ENCODE data around the gene POFUT2.

POFUT2 gene

DNA sequence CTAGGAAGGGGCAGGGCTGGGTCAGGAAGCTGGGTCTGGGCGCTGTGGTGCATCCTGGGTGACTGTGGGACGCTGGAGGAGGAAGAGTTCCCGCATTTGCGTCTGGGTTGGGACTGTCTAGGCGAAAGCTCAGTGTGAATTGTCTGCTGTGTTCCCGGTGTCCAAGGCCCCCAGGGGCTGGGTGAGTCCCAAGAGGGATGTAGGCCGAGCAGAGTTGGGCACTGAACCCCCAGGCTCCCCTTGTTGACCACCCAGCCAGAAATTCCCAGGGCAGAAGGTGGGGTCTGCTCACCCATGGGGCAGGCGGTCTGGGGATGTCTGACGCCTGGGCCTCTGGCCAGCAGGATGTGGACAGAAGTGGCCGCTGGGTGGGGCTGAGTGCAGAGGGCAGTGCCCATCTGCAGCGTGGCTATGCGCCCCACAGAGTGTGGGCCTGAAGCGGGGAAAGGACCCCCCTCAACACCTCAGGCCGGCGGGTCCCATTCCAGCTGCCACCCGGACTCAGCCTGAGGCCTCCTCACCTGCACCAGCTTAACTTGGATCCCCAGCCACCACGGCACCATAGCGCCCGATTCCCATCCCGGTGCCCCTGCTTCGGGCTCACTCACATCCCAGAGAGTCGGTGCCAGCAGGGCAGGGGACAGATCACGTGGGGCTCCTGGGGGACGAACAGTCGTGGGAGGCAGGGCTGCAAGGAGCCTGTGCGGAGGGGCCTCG lies 37.0 kb upstream of the POFUT2 start:
- peaks cover 2% of the 10 kb centered on the region for H3K79me2 ChIP-seq (ENCODE audit: control insufficient read depth, insufficient read depth, low read length, poor library complexity)
- peaks cover 1% of the 10 kb centered on the region for H3K9me3 ChIP-seq (ENCODE audit: insufficient read depth, low read depth, low read length)
- no peak overlapping the region for H3K27ac ChIP-seq (ENCODE audit: low read depth, low read length)
- no peak overlapping the region for H3K14ac ChIP-seq (ENCODE audit: low read length)
- H3K4me1 ChIP-seq (ENCODE audit: control insufficient read depth in 1 of 2, insufficient read depth in 2 of 2, low read length in 2 of 2) = peaks cover 24 to 28% of the 10 kb centered on the region in 2 experiments
- H2BK120ac ChIP-seq (ENCODE audit: insufficient read depth, low read length, poor library complexity) = no peak overlapping the region
- no peak overlapping the region for H2AK5ac ChIP-seq (ENCODE audit: low read length)
- no peak overlapping the region for H4K12ac ChIP-seq (ENCODE audit: low read depth, low read length)
- no peak for DNase-seq
- peaks cover 34% of the 10 kb centered on the region for H3K79me1 ChIP-seq (ENCODE audit: low read length)
- no peak overlapping the region for H3K18ac ChIP-seq (ENCODE audit: low read length)
- H3K4ac ChIP-seq (ENCODE audit: low read depth, low read length) = no peak overlapping the region
- no peak overlapping the region for H3K9ac ChIP-seq (ENCODE audit: low read length)
- H3K27me3 ChIP-seq (ENCODE audit: insufficient read depth, low read length) = no peaks in the 10 kb centered on the region
- no CpG with 5 or more reads among the region's 27 CpGs for WGBS (ENCODE audit: extremely low coverage, insufficient coverage, insufficient read length)
- no peak overlapping the region for H4K91ac ChIP-seq (ENCODE audit: low read depth, low read length)
- no peak overlapping the region for H3K4me3 ChIP-seq (ENCODE audit: low read depth, low read length)
- H2BK5ac ChIP-seq (ENCODE audit: low read depth, low read length, poor library complexity) = no peak overlapping the region
- H3K4me2 ChIP-seq (ENCODE audit: low read length) = no peak overlapping the region
- no peak overlapping the region for H2BK12ac ChIP-seq (ENCODE audit: low read length)
- H3K23ac ChIP-seq (ENCODE audit: low read length) = no peak overlapping the region
- no peak overlapping the region for H2AFZ ChIP-seq (ENCODE audit: insufficient read depth, low read length, poor library complexity)
- no peaks in the 10 kb centered on the region for H3K36me3 ChIP-seq (ENCODE audit: control insufficient read depth in 1 of 2, insufficient read depth in 2 of 2, low read length in 2 of 2)
- H4K8ac ChIP-seq (ENCODE audit: low read depth, low read length) = no peak overlapping the region

DNA sequence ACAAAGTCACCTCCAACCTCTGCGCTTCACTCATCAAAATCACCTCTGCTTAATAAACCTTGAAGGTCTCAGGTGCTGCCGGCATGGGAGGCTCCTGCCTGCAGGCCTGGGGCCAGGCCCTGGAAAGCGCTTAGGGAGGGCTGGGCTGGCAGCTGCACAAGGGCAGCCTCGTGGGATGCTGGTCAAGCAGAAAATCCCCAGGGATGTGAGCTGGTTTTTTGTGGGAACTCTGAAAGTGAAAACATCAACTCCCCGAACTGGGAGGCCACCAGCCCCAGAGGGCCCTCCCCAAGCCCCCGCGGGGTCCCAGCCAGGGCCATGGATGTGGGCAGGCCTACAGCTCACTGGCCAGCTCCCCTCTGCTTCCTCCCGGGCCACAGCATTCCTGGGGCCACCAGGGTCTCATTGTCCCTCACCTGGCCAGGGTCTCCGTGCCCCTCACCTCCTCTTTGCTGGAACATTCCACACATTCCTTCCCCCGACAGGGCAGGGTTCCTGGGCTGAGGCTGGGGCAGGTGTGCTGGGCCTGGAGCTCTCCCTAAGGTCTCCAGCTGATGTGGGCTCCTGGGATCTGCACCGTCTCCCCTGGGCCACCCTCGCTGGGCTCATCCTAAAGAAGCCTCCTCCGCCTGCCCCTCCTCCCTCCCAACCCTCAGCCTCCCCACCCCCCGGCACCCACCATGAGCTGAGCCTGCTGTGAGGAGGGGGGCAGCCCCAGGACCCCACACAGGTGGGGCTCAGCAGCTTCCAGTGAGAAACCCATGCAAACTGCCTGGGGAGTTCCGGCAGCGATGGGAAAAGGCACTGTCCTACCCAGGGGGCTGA lies 36.0 kb upstream of the POFUT2 start:
- Histone ChIP-seq H2BK120ac (ENCODE audit: insufficient read depth, low read length, poor library complexity) (peak overlapping the region; percentile 79), H3K4me3 (ENCODE audit: low read depth, low read length) (no peak overlapping the region), H3K27me3 (ENCODE audit: insufficient read depth, low read length) (no peaks in the 10 kb centered on the region), H3K79me1 (ENCODE audit: low read length) (peaks cover 30% of the 10 kb centered on the region), H3K36me3 (ENCODE audit: control insufficient read depth in 1 of 2, insufficient read depth in 2 of 2, low read length in 2 of 2) (no peaks in the 10 kb centered on the region), H3K18ac (ENCODE audit: low read length) (peak overlapping the region; percentile 48), H2AFZ (ENCODE audit: insufficient read depth, low read length, poor library complexity) (no peak overlapping the region), H2AK5ac (ENCODE audit: low read length) (peak overlapping the region; percentile 49), H3K4me2 (ENCODE audit: low read length) (no peak overlapping the region), H2BK12ac (ENCODE audit: low read length) (peak overlapping the region; percentile 62), H3K9me3 (ENCODE audit: insufficient read depth, low read depth, low read length) (peaks cover 1% of the 10 kb centered on the region), H3K27ac (ENCODE audit: low read depth, low read length) (no peak overlapping the region), H3K9ac (ENCODE audit: low read length) (no peak overlapping the region), H3K79me2 (ENCODE audit: control insufficient read depth, insufficient read depth, low read length, poor library complexity) (peaks cover 2% of the 10 kb centered on the region), H4K12ac (ENCODE audit: low read depth, low read length) (no peak overlapping the region), H4K8ac (ENCODE audit: low read depth, low read length) (no peak overlapping the region), H3K4ac (ENCODE audit: low read depth, low read length) (peak overlapping the region; percentile 10), H3K4me1 (ENCODE audit: control insufficient read depth in 1 of 2, insufficient read depth in 2 of 2, low read length in 2 of 2) (peaks cover 23 to 29% of the 10 kb centered on the region in 2 experiments), H3K23ac (ENCODE audit: low read length) (no peak overlapping the region), H3K14ac (ENCODE audit: low read length) (peak overlapping the region; percentile 64), H2BK5ac (ENCODE audit: low read depth, low read length, poor library complexity) (peak overlapping the region; percentile 10), H4K91ac (ENCODE audit: low read depth, low read length) (peak overlapping the region; percentile 53)
- WGBS (ENCODE audit: extremely low coverage, insufficient coverage, insufficient read length) = no CpG with 5 or more reads among the region's 16 CpGs
- DNase-seq = no peak

DNA sequence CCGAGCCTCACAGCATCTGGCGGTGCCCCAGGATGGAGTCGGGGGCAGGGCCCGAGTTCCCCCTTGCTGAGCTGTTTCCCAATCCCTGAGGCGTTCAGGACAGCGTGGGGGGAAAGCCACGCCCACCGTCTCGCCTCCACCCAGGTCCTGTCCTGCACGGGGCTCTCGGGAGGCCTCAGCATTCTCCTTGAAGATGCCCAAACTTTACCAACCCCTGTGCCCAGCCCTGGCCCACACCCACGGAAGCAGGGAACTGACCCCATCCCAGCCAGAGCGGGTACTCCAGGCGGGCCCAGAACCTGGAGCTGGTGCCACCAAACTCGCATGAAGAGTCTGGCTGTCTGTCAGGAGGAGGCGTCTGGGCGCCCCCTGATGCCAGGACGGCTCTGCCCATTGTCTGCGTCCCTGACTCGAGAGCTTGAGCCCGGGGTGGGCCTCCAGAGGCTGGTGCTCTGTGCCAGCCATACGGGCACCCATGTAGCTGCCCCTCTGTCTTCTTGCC lies 35.3 kb upstream of the POFUT2 start:
- H3K79me2 ChIP-seq (ENCODE audit: control insufficient read depth, insufficient read depth, low read length, poor library complexity) = peaks cover 3% of the 10 kb centered on the region
- peak overlapping the region; percentile 35 for H3K14ac ChIP-seq (ENCODE audit: low read length)
- no peak overlapping the region for H3K18ac ChIP-seq (ENCODE audit: low read length)
- WGBS (ENCODE audit: extremely low coverage, insufficient coverage, insufficient read length) = no CpG with 5 or more reads among the region's 22 CpGs
- peaks cover 1% of the 10 kb centered on the region for H3K9me3 ChIP-seq (ENCODE audit: insufficient read depth, low read depth, low read length)
- no peak overlapping the region for H3K27ac ChIP-seq (ENCODE audit: low read depth, low read length)
- no peak overlapping the region for H4K12ac ChIP-seq (ENCODE audit: low read depth, low read length)
- H2BK5ac ChIP-seq (ENCODE audit: low read depth, low read length, poor library complexity) = no peak overlapping the region
- no peak overlapping the region for H3K9ac ChIP-seq (ENCODE audit: low read length)
- peak overlapping the region; percentile 5 for H2BK12ac ChIP-seq (ENCODE audit: low read length)
- no peak overlapping the region for H3K23ac ChIP-seq (ENCODE audit: low read length)
- H3K36me3 ChIP-seq (ENCODE audit: control insufficient read depth in 1 of 2, insufficient read depth in 2 of 2, low read length in 2 of 2) = no peaks in the 10 kb centered on the region
- peak overlapping the region; percentile 79 for H2BK120ac ChIP-seq (ENCODE audit: insufficient read depth, low read length, poor library complexity)
- H3K4me1 ChIP-seq (ENCODE audit: control insufficient read depth in 1 of 2, insufficient read depth in 2 of 2, low read length in 2 of 2) = peaks cover 29 to 36% of the 10 kb centered on the region in 2 experiments
- no peak overlapping the region for H3K4me2 ChIP-seq (ENCODE audit: low read length)
- no peak overlapping the region for H4K8ac ChIP-seq (ENCODE audit: low read depth, low read length)
- H3K4ac ChIP-seq (ENCODE audit: low read depth, low read length) = peak overlapping the region; percentile 10
- H2AK5ac ChIP-seq (ENCODE audit: low read length) = peak overlapping the region; percentile 22
- H2AFZ ChIP-seq (ENCODE audit: insufficient read depth, low read length, poor library complexity) = no peak overlapping the region
- H3K4me3 ChIP-seq (ENCODE audit: low read depth, low read length) = no peak overlapping the region
- no peaks in the 10 kb centered on the region for H3K27me3 ChIP-seq (ENCODE audit: insufficient read depth, low read length)
- H4K91ac ChIP-seq (ENCODE audit: low read depth, low read length) = peak overlapping the region; percentile 22
- no peak for DNase-seq
- peaks cover 35% of the 10 kb centered on the region for H3K79me1 ChIP-seq (ENCODE audit: low read length)

DNA sequence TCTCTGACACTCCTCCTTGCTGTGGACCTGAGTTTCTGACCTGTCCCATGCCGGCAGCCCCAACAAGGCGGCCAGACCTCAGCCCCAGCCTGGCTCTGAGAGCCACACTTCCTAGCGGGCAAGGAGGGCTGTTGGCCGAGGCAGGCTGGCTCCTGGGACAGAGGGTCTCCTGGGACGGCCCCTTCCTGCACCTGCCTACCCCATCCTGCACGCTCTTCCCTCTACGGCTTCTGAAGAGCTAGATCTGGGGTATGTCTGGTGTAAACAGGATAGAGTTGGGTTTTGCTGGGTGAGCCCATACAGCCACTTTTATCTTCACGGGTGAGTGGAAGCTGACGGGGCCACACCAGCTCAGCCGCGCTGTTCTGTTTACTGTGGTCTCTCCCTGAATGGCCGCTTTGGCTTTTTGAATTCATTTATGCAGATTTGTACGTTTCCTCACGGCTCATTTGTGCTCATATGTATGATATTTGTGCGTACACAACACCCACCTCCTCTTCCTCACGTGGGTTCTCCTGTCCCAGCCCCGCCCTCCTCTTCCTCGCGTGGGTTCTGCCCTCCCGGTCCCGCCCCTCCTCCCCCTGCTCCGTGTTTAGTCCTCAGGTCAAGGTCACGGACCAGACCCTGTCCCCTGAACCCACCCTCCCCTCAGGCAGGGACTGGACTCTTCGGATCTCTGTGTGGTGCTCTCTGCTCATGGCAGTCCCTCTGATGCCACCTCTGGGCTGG lies 34.7 kb upstream of the POFUT2 start:
- Histone ChIP-seq H3K4me3 (ENCODE audit: low read depth, low read length) (no peak overlapping the region), H2BK5ac (ENCODE audit: low read depth, low read length, poor library complexity) (no peak overlapping the region), H3K4me1 (ENCODE audit: control insufficient read depth in 1 of 2, insufficient read depth in 2 of 2, low read length in 2 of 2) (peaks cover 36 to 41% of the 10 kb centered on the region in 2 experiments), H4K12ac (ENCODE audit: low read depth, low read length) (no peak overlapping the region), H3K79me2 (ENCODE audit: control insufficient read depth, insufficient read depth, low read length, poor library complexity) (peaks cover 6% of the 10 kb centered on the region), H2BK120ac (ENCODE audit: insufficient read depth, low read length, poor library complexity) (peak overlapping the region; percentile 33), H2AK5ac (ENCODE audit: low read length) (peak overlapping the region; percentile 43), H3K79me1 (ENCODE audit: low read length) (peaks cover 42% of the 10 kb centered on the region), H3K9me3 (ENCODE audit: insufficient read depth, low read depth, low read length) (peaks cover 1% of the 10 kb centered on the region), H3K36me3 (ENCODE audit: control insufficient read depth in 1 of 2, insufficient read depth in 2 of 2, low read length in 2 of 2) (no peaks in the 10 kb centered on the region), H3K27me3 (ENCODE audit: insufficient read depth, low read length) (no peaks in the 10 kb centered on the region), H4K91ac (ENCODE audit: low read depth, low read length) (peak overlapping the region; percentile 41), H3K23ac (ENCODE audit: low read length) (no peak overlapping the region), H4K8ac (ENCODE audit: low read depth, low read length) (no peak overlapping the region), H3K18ac (ENCODE audit: low read length) (no peak overlapping the region), H3K4ac (ENCODE audit: low read depth, low read length) (no peak overlapping the region), H3K27ac (ENCODE audit: low read depth, low read length) (no peak overlapping the region), H3K14ac (ENCODE audit: low read length) (peak overlapping the region; percentile 35), H2BK12ac (ENCODE audit: low read length) (peak overlapping the region; percentile 76), H3K4me2 (ENCODE audit: low read length) (no peak overlapping the region), H2AFZ (ENCODE audit: insufficient read depth, low read length, poor library complexity) (no peak overlapping the region), H3K9ac (ENCODE audit: low read length) (no peak overlapping the region)
- no CpG with 5 or more reads among the region's 24 CpGs for WGBS (ENCODE audit: extremely low coverage, insufficient coverage, insufficient read length)
- no peak for DNase-seq

All from trophoblast cell (in vitro differentiated cells and primary cell).